ENCODE measurements around the gene TNFSF12. TPM values are rescaled to one million over a fixed set of nuclear protein-coding genes. Genes with fewer than 3 reads are reported as not detected.

The TNFSF12 gene
- total and polyA plus RNA-seq, 11 donors: 19.6 to 49.5 (median 35.1) TPM

GRCh38 chr17:7550344-7550743, 1.5 kb downstream of the TNFSF12 start:
- Histone ChIP-seq H3K9me3 (no peaks in the 10 kb centered on the region), H3K27me3 (no peaks in the 10 kb centered on the region), H3K4me1 (peaks cover 0 to 58% (median 14%) of the 10 kb centered on the region in 12 donors), H3K36me3 (peaks cover 0 to 21% (median 6%) of the 10 kb centered on the region in 9 donors), H3K4me3 (peak overlapping the region in 5 of 12 donors; percentile 61 to 96 (median 79)), H3K27ac (peak overlapping the region in 7 of 12 donors; percentile 56 to 97 (median 95))
- 27 to 59% (median 52%) methylated on average over 6 of the region's 6 CpGs for WGBS, 4 donors
- ATAC-seq (no peak), DNase-seq (no peak)
- intact Hi-C loops (cut with DNase I): loop anchor here in 1 of 10 donors (10.0 kb wide), 1 partner anchor 196 kb away; the partner anchor contains the start of genes KCTD11 and TMEM95
- TF ChIP-seq POLR2A (IDR thresholded peaks at IDR 0.05): no peak

- peaks cover 0 to 21% (median 6%) of the 10 kb centered on the region in 9 donors for H3K36me3 ChIP-seq
- no peaks in the 10 kb centered on the region for H3K9me3 ChIP-seq
- H3K4me1 ChIP-seq: peaks cover 0 to 58% (median 13%) of the 10 kb centered on the region in 12 donors
- intact Hi-C loops (cut with DNase I): loop anchor here in 1 of 10 donors (10.0 kb wide), 1 partner anchor 197 kb away; the partner anchor contains the start of genes KCTD11 and TMEM95
- no peak overlapping the region for H3K4me3 ChIP-seq
- ATAC-seq (no peak), DNase-seq (no peak)
- TF ChIP-seq POLR2A (IDR thresholded peaks at IDR 0.05) (no peak), CTCF (IDR thresholded peaks at IDR 0.05) (no peak)
- no peaks in the 10 kb centered on the region for H3K27me3 ChIP-seq
- peak overlapping the region in 1 of 12 donors; percentile 95 for H3K27ac ChIP-seq
- WGBS, 4 donors: 82 to 91% (median 86%) methylated on average over 4 of the region's 4 CpGs
Measured at GRCh38 chr17:7551396-7551795, 2.5 kb downstream of the TNFSF12 start.

GRCh38 chr17:7552621-7553051, 3.8 kb downstream of the TNFSF12 start:
- 80 to 89% (median 87%) methylated on average over 6 of the region's 6 CpGs for WGBS, 4 donors
- DNase-seq (no peak), ATAC-seq (peak in 2 of 4 donors; percentile 25 to 36)
- H3K4me1 ChIP-seq: peaks cover 2 to 66% (median 21%) of the 10 kb centered on the region in 12 donors
- no peaks in the 10 kb centered on the region for H3K9me3 ChIP-seq
- peak overlapping the region in 3 of 12 donors; percentile 24 to 95 (median 26) for H3K27ac ChIP-seq
- intact Hi-C loops (cut with DNase I): loop anchor here in 1 of 10 donors (10.0 kb wide), 1 partner anchor 198 kb away; the partner anchor contains the start of genes KCTD11 and TMEM95
- H3K36me3 ChIP-seq: peaks cover 0 to 21% (median 6%) of the 10 kb centered on the region in 9 donors
- no peaks in the 10 kb centered on the region for H3K27me3 ChIP-seq
- no peak overlapping the region for H3K4me3 ChIP-seq
- TF ChIP-seq CTCF (IDR thresholded peaks at IDR 0.05) (no peak), POLR2A (IDR thresholded peaks at IDR 0.05) (no peak)

- no peak for TF ChIP-seq CTCF (IDR thresholded peaks at IDR 0.05)
- TF ChIP-seq POLR2A (IDR thresholded peaks at IDR 0.05): no peak
- H3K27ac ChIP-seq: peak overlapping the region in 4 of 12 donors; percentile 24 to 95 (median 32)
- H3K4me1 ChIP-seq: peaks cover 6 to 70% (median 25%) of the 10 kb centered on the region in 12 donors
- DNase-seq (no peak), ATAC-seq (no peak)
- no peak overlapping the region for H3K4me3 ChIP-seq
- no peaks in the 10 kb centered on the region for H3K9me3 ChIP-seq
- intact Hi-C loops (cut with DNase I): loop anchor here in 1 of 10 donors (10.0 kb wide), 1 partner anchor 199 kb away; the partner anchor contains the start of genes KCTD11 and TMEM95
- WGBS, 4 donors: 95 to 100% (median 99%) methylated on average over 1 of the region's 1 CpG
- no peaks in the 10 kb centered on the region for H3K27me3 ChIP-seq
- peaks cover 0 to 21% (median 6%) of the 10 kb centered on the region in 9 donors for H3K36me3 ChIP-seq
Measured at GRCh38 chr17:7553356-7553755, 4.5 kb downstream of the TNFSF12 start.

Measured in heart left ventricle (tissue), 16 donors.